Fibroblast of villous mesenchyme (primary cell): ENCODE data around the gene SPATA12. TPM values are rescaled to one million over a fixed set of nuclear protein-coding genes. Genes with fewer than 3 reads are reported as not detected.

Experiments
- DNase-seq: peaks from one replicate; pipeline ENCODE4 v3.0.0-alpha.2; 2010; ENCODE audit warnings: low read depth
- H3K4me3 ChIP-seq: 2 replicates; pipeline ENCODE4 v1.5.1; 2011; ENCODE audit warnings: low read depth, mild to moderate bottlenecking, low read length
- total RNA-seq: library from RNA; depleted of rRNA; stranded (reverse); fragments of >200 nt; gene quantifications from 2 replicates; pipeline ENCODE4 v1.2.3, GENCODE V29; 2012
- TF ChIP-seq, protein P1 (sequence below): IDR thresholded peaks from 2 replicates; pipeline ENCODE4 v1.5.1; 2012; ENCODE audit warnings: low read depth, mild to moderate bottlenecking, low read length; ENCODE audit not compliant: insufficient read depth

Gene SPATA12
- total RNA-seq, 1 donor: not detected

DNA sequence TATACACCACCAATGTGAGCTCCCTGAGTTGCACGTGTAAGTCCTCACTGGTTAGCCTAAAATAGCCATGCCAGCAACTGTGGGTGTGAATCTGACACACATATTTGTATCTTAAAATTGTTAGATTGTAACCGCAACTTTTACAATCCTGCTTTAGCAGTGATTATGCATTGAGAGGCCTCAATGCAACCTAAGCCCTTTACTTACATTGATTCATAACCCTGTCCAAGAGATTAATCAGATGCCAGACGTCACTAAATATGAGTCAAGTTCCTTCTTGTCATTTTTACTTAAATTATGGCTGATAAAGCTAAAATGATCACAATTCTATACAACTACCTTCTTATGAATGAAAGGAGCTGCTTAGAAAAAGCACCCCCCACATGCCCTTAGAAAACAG is 57.8 kb downstream of the SPATA12 start:
- DNase-seq: no peak
- TF ChIP-seq, protein P1, sequence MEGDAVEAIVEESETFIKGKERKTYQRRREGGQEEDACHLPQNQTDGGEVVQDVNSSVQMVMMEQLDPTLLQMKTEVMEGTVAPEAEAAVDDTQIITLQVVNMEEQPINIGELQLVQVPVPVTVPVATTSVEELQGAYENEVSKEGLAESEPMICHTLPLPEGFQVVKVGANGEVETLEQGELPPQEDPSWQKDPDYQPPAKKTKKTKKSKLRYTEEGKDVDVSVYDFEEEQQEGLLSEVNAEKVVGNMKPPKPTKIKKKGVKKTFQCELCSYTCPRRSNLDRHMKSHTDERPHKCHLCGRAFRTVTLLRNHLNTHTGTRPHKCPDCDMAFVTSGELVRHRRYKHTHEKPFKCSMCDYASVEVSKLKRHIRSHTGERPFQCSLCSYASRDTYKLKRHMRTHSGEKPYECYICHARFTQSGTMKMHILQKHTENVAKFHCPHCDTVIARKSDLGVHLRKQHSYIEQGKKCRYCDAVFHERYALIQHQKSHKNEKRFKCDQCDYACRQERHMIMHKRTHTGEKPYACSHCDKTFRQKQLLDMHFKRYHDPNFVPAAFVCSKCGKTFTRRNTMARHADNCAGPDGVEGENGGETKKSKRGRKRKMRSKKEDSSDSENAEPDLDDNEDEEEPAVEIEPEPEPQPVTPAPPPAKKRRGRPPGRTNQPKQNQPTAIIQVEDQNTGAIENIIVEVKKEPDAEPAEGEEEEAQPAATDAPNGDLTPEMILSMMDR: no peak

DNA sequence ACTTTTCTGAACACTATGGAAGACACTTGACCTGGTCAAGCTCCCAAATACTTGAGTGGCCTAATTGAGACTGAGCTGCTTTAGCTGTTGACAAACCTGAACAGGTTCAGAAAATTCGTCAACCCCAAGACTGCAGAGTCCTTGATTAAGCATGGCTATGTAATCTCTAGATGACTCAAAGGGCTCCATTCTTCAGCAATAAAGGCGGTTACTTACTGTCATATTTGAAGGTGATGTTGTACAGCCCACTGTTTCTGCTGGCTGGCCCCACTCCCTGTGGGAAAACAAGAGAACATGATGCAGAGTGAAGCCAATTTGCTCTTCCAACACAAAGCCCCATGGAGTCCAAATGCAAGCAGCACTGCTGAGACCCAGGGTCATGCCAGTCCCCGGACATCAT is 59.6 kb downstream of the SPATA12 start:
- no peak overlapping the region for H3K4me3 ChIP-seq
- TF ChIP-seq, protein P1: no peak
- DNase-seq: peak; percentile 50

More for the DNA sequence above, 57.8 kb downstream of the SPATA12 start:
- no peak overlapping the region for H3K4me3 ChIP-seq

DNA sequence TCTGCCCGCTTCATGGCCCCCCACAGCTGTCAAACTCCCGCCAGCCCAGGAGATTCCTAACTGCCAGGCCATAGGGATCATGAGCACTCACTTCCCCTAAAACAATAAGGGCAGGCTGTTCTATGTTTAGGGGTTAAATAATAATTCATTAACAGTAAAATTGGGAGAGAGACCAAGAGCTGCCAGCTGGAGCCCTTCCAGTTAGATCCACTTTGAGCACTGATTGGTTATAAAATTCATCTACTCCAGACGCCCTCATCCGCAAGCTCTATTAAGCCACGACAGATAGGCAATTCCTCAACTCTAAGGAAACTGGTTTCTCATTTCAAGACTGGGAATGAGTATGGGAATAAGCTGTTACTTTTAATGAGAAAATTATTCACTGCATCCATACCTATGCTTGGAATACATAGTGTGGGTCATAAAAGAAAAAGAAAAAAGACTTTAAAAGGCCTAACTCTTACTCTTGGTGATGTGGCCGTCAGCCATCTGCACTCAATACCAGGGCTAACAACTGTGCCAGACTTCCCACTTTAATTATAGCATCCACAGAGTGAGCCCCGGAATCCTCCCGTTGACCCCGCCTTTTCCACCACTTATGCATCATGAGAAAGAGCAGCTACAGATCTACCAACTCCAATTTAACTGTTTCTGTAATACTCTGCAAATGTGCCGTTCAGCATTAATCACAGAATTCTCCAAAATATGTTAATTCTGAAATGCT is 60.1 kb downstream of the SPATA12 start:
- DNase-seq: no peak
- H3K4me3 ChIP-seq: no peak overlapping the region
- TF ChIP-seq, protein P1: no peak

Other genes starting within 250 kb of the SPATA12 start
- 0.64 and 0.86 TPM in 2 replicates for gene IL17RD, start 104.7 kb downstream of the SPATA12 start, total RNA-seq
- not detected in 2 replicates for gene HESX1, start 139.3 kb downstream of the SPATA12 start, total RNA-seq
- gene APPL1, start 167.1 kb downstream of the SPATA12 start, total RNA-seq: 33.5 and 43.2 TPM in 2 replicates
- not detected in 2 replicates for gene ASB14, start 232.0 kb downstream of the SPATA12 start, total RNA-seq